GM21786 (cell line): Measurements from ENCODE around the gene CACNB3.

Source experiments
- ATAC-seq: cut with Tn5 transposase; IDR thresholded peaks from one replicate; pipeline ENCODE4 v1.9.1; 2021; ENCODE audit not compliant: unreplicated experiment

Gene CACNB3

DNA sequence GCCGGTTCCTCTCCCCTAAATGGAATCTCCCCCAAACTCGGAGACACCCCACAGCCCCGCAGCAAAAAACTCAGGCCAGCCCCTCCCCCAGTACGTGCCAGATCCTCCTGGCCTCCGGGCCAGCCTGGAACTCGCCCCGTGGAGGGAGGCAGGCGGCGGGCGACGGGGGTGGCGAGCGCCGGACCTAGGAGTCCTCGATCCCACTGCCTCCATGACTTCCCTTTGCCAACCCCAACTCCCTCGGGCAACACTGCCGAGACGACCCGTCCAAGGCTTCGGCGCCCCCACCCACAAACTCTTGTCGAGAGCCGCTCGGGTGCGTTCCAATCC lies 29.8 kb upstream of the CACNB3 start:
- no peak for ATAC-seq

GRCh38 chr12:48788854-48789775 lies 29.2 kb upstream of the CACNB3 start, which contains the start of gene ADCY6:
Gene ADCY6, minus strand, starts transcription at chr12:48789089. Its CDS starts 5,655 bp downstream, at chr12:48783434.
- ATAC-seq = peak; percentile 60

GRCh38 chr12:48789858-48790326 lies 28.4 kb upstream of the CACNB3 start:
- no peak for ATAC-seq

GRCh38 chr12:48793696-48794095 lies 24.6 kb upstream of the CACNB3 start:
- ATAC-seq = no peak

DNA sequence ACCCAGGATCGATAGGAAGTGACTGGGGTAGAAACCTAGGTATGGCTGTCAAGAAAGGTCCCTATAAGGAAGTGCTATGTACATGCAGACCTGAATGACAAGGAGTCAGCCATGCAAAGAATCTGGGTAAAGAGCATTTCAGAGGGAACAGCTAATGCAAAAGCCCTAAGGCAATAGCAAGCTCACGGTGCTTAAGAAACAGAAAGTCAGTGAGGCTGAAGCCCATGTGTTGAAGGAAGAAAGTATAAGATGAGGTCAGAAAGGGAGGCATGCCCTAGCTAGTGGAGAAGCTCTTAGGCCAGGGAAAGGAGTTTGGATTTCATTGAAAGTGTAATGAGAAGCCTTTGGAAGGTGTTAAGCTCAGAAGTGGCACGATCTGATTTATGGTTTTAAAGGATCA lies 23.4 kb upstream of the CACNB3 start:
- no peak for ATAC-seq

DNA sequence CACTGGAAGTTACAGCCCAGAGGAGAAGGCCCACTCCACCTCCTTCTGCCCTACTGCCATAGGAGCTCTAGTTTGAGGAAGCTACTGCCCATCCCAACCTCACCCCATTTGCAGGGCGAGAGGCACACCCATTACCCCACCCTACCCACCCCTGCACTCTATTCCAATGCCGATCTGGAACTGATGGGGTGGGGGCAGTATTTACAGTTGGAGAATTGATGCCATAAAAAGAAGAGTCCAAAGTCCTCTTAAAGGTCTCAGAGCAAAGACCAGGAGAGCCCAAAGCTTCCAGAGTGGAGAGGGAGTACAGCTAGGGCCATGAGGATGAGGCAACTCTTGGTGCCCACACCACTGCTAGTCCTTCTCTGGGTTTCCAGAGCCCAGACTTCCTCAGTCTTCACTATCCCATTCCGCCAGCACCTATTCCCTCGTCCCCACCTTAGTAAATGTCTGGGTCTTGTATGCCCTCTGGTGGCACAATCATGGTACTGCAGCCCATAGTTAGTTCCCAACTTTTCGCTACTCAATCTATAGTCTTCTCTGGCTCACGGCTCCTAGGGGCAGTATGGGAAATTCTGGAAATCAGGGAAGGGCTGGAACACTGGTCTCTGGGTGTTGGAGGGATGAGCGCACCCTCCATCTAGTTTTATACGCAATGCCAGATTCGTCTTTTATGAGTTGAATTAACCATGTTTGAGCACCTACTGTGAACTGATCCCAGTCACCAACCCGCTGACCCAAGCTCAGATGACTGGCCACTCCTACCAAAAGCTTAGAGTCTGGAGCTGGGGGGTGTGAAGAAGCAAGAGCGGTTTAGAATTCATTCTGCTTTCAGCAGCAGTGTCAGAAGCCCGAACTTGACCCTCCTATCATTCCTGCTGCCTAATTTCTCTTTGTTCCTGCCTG lies 22.5 kb upstream of the CACNB3 start:
- ATAC-seq = no peak

DNA sequence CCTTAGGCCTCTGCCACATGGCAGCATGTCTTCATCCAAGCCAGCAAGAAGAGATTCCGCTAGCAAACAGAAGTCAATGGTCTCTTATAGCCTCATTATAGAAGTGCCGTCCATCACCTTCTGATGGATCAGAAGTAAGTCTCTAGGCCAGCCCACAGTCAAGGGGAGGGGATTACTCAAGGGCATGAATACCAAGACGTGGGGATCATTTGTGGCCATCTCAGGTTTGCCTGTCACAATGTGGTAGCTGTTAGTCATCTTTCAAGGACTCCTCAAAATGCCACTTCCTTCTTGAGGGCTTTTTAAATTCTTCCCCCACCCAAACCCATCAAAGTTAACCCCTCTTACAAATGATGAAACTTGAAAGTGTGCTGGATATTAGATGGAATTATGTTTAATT lies 21.3 kb upstream of the CACNB3 start:
- ATAC-seq = no peak

DNA sequence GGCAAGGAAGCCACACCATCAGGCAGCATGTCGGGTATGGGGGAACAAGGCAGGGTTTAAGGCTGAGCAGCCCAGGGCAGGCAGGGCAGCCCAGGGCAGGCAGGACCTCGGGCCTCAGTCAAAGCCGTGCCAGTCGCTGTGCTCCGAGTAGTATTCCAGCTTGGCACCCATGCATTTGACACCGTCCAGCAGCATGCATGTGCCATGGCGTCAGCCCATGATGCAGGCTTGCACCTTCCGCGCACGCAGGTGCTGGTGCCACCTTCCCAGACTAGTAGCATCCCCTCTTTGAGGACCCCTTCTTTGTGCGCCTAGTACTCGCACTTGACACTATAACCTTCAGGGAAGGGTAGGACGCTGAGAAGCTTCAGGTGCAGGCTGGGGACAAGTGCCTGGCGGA lies 17.8 kb upstream of the CACNB3 start:
- no peak for ATAC-seq

- no peak for ATAC-seq
Observed at GRCh38 chr12:48800971-48801370, 17.3 kb upstream of the CACNB3 start.

DNA sequence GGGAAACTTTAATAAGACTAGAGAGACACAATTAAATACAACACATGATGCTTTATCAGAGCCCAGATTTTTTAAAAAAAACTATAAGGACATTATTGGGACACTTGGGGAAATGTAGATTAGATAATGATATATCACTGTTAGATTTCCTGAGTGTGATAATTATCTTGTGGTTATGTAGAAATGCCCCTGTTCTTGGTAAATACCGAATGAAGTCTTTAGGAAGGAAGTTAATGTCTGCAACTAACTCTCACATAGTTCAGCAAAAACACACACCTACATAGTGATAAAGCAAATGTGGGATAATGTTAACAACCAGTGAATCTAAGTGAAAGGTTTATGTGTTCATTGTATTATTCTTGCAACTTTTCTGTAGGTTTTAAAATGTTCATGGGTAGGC lies 14.6 kb upstream of the CACNB3 start:
- ATAC-seq = no peak

DNA sequence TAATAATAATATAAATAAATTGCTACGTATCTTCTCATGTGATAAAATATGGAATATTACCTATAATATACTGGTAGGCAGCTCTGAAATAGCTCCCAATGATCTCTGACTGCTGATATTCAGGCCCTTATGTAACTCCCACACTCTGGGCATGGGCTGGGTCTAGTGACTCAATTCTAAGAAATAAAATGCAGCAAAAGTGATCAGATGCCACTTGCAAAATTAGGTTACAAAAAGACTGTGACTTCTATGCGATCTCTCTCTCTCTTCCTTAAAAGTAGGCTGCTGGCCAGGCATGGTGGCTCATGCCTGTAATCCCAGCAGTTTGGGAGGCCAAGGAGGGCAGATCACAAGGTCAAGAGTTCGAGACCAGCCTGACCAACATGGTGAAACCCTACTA lies 10.3 kb upstream of the CACNB3 start:
- ATAC-seq = no peak

DNA sequence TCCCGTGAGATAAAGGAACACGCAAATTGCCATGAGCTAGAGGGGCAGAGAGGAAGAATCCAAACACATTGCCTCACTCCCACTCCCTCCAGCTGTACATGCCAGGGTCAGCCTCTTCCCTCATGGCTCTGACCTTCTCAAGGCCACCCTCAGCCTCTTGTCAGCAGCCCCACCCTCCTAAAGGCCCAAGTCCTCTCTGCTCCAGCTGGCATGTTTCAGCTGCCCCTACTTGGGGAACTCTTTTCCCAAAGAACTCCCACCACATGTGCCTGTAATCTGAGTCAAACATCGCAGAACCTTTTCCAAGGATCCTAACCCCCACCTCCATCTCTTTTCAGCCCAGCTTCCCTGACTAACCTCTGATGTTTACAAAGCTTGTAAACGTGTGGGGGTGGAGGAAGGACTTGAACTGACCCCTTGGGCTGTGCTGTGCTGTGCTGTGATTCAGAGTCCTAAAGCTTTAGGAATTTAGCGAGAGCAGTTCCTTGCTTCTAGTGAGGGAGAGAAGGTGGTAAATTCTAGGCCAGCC lies 7.3 kb upstream of the CACNB3 start:
- no peak for ATAC-seq

DNA sequence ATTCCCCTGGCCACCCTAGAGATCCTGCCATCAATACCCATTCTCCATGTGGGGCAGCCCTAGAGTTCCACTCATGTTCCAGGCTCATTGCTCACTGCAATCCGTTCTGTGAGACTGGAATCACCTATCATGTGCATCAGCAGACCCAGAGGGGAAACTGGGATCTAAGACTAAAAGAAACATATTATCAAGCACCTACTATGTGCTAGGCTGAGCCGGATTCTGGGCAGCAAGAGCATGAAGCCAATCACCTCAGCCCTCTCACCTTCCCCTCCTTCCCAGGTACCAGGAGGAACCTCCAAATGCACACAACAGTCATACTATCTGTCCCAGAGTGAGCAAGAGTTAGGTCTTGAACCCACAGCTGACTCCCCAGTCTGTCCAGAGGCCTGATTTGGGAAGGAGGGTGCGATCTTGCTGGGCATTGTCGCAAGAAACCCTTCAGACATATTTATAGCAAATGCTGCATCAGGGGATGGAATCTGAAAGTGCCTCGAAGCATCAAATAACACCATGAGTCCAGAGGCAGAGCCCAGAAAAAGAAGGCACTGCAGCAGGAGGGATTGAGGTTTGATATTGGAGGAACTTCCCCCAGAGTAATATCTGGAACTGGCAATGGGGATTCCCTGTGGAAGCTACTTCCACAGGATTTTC lies 6.7 kb upstream of the CACNB3 start:
- ATAC-seq = no peak

GRCh38 chr12:48812389-48812788 lies 5.9 kb upstream of the CACNB3 start:
- ATAC-seq = no peak

DNA sequence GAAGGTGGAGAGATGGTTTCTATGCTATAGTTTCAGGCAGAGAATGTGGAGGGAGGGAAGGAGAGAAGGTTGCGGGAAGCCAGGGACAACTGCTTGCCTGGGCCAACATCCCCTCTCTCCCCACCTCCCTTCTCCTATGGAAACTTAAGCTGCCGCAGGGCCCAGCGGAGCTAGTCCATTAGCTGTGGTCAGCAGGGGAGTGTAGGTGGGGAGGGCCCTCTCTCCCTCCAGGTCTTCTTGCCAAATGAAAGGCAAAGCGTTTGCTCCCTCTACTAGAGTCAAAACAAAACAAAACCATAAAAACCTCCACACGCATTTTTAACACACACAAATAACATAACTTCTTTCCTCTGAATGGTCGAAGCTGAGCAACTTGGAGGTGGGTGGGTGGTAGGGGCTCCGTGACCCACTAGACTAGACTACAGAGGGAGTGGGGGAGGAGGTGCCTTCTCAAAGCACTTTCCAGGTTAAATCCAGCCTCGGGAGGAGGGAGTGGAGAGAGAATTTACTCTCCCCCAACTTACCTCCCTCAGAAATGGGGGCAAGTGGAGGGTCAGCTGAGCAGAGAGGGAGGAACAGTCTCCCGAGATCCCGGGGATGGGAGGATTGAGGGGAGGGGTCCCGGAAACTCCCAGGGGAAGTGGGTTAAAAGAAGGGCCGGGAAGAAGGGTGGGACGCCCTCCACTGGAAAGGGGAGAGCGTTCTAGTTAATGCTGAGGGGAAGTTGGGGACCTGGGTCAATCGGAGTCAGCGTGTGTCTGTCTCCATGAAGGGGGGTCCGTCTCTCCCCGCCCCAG lies 4.6 kb upstream of the CACNB3 start:
- ATAC-seq = no peak

GRCh38 chr12:48814262-48815125 lies 3.8 kb upstream of the CACNB3 start:
- ATAC-seq = peak; percentile 70

DNA sequence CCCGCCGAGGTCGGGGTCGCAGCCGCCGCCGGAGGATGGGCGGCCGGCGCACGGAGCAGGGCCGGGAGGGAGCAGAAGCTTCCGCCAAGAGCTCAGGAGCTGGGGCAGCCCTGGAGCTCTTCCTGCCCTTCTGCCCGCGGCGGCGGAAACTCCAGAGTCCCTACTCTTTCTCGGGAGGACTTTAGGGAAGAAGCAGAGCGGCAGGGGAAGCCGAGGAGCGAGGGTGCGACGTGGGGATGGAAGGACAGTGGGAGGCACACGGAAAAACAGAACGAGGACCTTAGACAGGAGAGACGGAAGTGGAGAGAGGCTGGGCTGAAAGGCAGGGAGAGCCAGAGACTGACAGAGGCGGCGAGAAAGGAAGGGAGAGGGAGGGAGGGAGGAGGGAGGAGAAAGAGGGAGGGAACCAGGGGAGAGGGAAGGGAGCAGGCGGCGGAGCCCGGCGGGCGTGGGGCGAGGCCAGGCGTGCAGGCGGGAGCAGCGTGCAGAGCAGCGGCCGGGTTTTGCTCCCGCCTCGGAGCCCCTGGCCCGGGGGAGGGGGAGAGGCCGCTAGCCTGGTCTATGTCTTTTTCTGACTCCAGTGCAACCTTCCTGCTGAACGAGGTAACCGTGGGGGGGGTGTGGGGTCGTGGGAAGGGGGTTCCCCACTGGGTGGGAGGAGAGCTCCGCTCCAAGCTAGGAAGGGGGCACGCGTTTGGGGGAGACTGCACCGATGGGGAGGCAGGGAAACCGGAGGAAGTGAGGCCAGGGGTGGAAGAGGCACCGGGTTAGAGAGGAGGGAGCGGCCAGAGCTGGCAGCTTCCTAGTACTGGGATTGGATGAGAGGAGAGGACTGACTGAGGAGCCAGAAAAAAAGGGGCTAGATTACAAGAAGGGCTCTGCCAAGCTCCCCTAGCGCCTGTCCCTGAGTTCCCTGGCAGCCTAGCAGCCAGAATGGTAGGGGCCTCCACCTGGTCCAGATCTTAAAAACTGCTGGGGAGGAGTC lies 2.9 kb upstream of the CACNB3 start:
- ATAC-seq = no peak
